IPS-15b (cell line): ENCODE data around the gene WSB1.

ENCODE experiments used
- H3K27me3 ChIP-seq: one replicate; pipeline ENCODE4 v1.6.1; 2013; ENCODE audit warnings: low read length; ENCODE audit not compliant: control insufficient read depth, insufficient read depth
- H3K36me3 ChIP-seq: one replicate; pipeline ENCODE4 v1.6.1; 2013; ENCODE audit warnings: low read length; ENCODE audit not compliant: control insufficient read depth, insufficient read depth
- H3K4me1 ChIP-seq: one replicate; pipeline ENCODE4 v1.6.1; 2013; ENCODE audit warnings: mild to moderate bottlenecking, low read length; ENCODE audit not compliant: control insufficient read depth, insufficient read depth
- H3K4me3 ChIP-seq: one replicate; pipeline ENCODE4 v1.5.1; 2013; ENCODE audit warnings: low read depth, low read length
- H3K9ac ChIP-seq: one replicate; pipeline ENCODE4 v1.6.1; 2013; ENCODE audit warnings: low read depth, mild to moderate bottlenecking, low read length
- H3K9me3 ChIP-seq: one replicate; pipeline ENCODE4 v1.6.1; 2013; ENCODE audit warnings: mild to moderate bottlenecking, low read length; ENCODE audit not compliant: control insufficient read depth, insufficient read depth

Gene WSB1

GRCh38 chr17:27332047-27332393 is 38.1 kb downstream of the WSB1 start:
- Histone ChIP-seq H3K4me3 (peak overlapping the region; percentile 63), H3K9me3 (no peaks in the 10 kb centered on the region), H3K36me3 (no peaks in the 10 kb centered on the region), H3K4me1 (peaks cover 8% of the 10 kb centered on the region), H3K9ac (no peak overlapping the region), H3K27me3 (no peaks in the 10 kb centered on the region)

- H3K4me3 ChIP-seq: peak overlapping the region; percentile 63
- H3K9ac ChIP-seq: peak overlapping the region; percentile 32
- H3K27me3 ChIP-seq: no peaks in the 10 kb centered on the region
- no peaks in the 10 kb centered on the region for H3K9me3 ChIP-seq
- H3K36me3 ChIP-seq: no peaks in the 10 kb centered on the region
- peaks cover 8% of the 10 kb centered on the region for H3K4me1 ChIP-seq
Observed at GRCh38 chr17:27332485-27333409, 38.8 kb downstream of the WSB1 start.

- H3K4me3 ChIP-seq: peak overlapping the region; percentile 63
- H3K4me1 ChIP-seq: peaks cover 15% of the 10 kb centered on the region
- no peaks in the 10 kb centered on the region for H3K27me3 ChIP-seq
- H3K9ac ChIP-seq: peak overlapping the region; percentile 32
- no peaks in the 10 kb centered on the region for H3K36me3 ChIP-seq
- no peaks in the 10 kb centered on the region for H3K9me3 ChIP-seq
Observed at GRCh38 chr17:27333410-27333980, 39.6 kb downstream of the WSB1 start.

GRCh38 chr17:27336184-27336583 is 42.3 kb downstream of the WSB1 start:
- H3K9me3 ChIP-seq: no peaks in the 10 kb centered on the region
- no peaks in the 10 kb centered on the region for H3K27me3 ChIP-seq
- peaks cover 30% of the 10 kb centered on the region for H3K4me1 ChIP-seq
- no peak overlapping the region for H3K4me3 ChIP-seq
- H3K9ac ChIP-seq: no peak overlapping the region
- no peaks in the 10 kb centered on the region for H3K36me3 ChIP-seq

- Histone ChIP-seq H3K36me3 (no peaks in the 10 kb centered on the region), H3K9ac (no peak overlapping the region), H3K4me1 (peaks cover 33% of the 10 kb centered on the region), H3K27me3 (no peaks in the 10 kb centered on the region), H3K4me3 (peak overlapping the region; percentile 5), H3K9me3 (no peaks in the 10 kb centered on the region)
Observed at GRCh38 chr17:27338536-27338985, 44.6 kb downstream of the WSB1 start.

- Histone ChIP-seq H3K9ac (no peak overlapping the region), H3K9me3 (no peaks in the 10 kb centered on the region), H3K4me3 (no peak overlapping the region), H3K36me3 (no peaks in the 10 kb centered on the region), H3K27me3 (no peaks in the 10 kb centered on the region), H3K4me1 (peaks cover 33% of the 10 kb centered on the region)
Observed at GRCh38 chr17:27339198-27339835, 45.4 kb downstream of the WSB1 start.

- H3K9me3 ChIP-seq: no peaks in the 10 kb centered on the region
- H3K27me3 ChIP-seq: no peaks in the 10 kb centered on the region
- H3K4me3 ChIP-seq: no peak overlapping the region
- H3K4me1 ChIP-seq: peaks cover 33% of the 10 kb centered on the region
- H3K9ac ChIP-seq: no peak overlapping the region
- no peaks in the 10 kb centered on the region for H3K36me3 ChIP-seq
Observed at GRCh38 chr17:27339836-27340550, 46.1 kb downstream of the WSB1 start.

GRCh38 chr17:27340575-27340974 is 46.7 kb downstream of the WSB1 start:
- Histone ChIP-seq H3K9me3 (no peaks in the 10 kb centered on the region), H3K4me3 (no peak overlapping the region), H3K4me1 (peaks cover 33% of the 10 kb centered on the region)

GRCh38 chr17:27341041-27341471 is 47.1 kb downstream of the WSB1 start:
- Histone ChIP-seq H3K9ac (no peak overlapping the region), H3K27me3 (no peaks in the 10 kb centered on the region), H3K4me1 (peaks cover 31% of the 10 kb centered on the region), H3K9me3 (no peaks in the 10 kb centered on the region), H3K36me3 (no peaks in the 10 kb centered on the region), H3K4me3 (no peak overlapping the region)

More at GRCh38 chr17:27340575-27340974, 46.7 kb downstream of the WSB1 start:
- Histone ChIP-seq H3K9ac (no peak overlapping the region), H3K27me3 (no peaks in the 10 kb centered on the region), H3K36me3 (no peaks in the 10 kb centered on the region)

- Histone ChIP-seq H3K9ac (no peak overlapping the region), H3K4me1 (peaks cover 27% of the 10 kb centered on the region), H3K4me3 (no peak overlapping the region), H3K36me3 (no peaks in the 10 kb centered on the region), H3K9me3 (no peaks in the 10 kb centered on the region), H3K27me3 (no peaks in the 10 kb centered on the region)
Observed at GRCh38 chr17:27342059-27342458, 48.1 kb downstream of the WSB1 start.

GRCh38 chr17:27343294-27343693 is 49.4 kb downstream of the WSB1 start:
- Histone ChIP-seq H3K9me3 (no peaks in the 10 kb centered on the region), H3K36me3 (no peaks in the 10 kb centered on the region), H3K4me1 (peaks cover 22% of the 10 kb centered on the region), H3K27me3 (no peaks in the 10 kb centered on the region), H3K4me3 (no peak overlapping the region), H3K9ac (no peak overlapping the region)
